Activated naive CD8-positive, alpha-beta T cell treated with anti-CD3 and anti-CD28 coated beads, Interleukin-2, amount 50 U/mL, for 24 hours (primary cell): ENCODE measurements around the gene PTX3.

Experiments
- ATAC-seq: fragments of 150-1000 bp; cut with Tn5 transposase; one replicate; pipeline ENCODE4 v1.10.0; 2021
- DNase-seq: peaks from one replicate; pipeline ENCODE4 v3.0.0; 2021
- H3K27ac Mint-ChIP-seq: one replicate; pipeline ENCODE4 v1.8.0; 2021; ENCODE audit warnings: mild to moderate bottlenecking, mixed read lengths
- H3K27me3 Mint-ChIP-seq: one replicate; pipeline ENCODE4 v1.8.0; 2021; ENCODE audit warnings: mixed read lengths
- H3K36me3 Mint-ChIP-seq: one replicate; pipeline ENCODE4 v1.8.0; 2021; ENCODE audit warnings: low read depth, mixed read lengths
- H3K4me1 Mint-ChIP-seq: one replicate; pipeline ENCODE4 v1.8.0; 2021; ENCODE audit warnings: mixed read lengths
- H3K4me3 Mint-ChIP-seq: one replicate; pipeline ENCODE4 v1.8.0; 2021; ENCODE audit warnings: mild to moderate bottlenecking, moderate library complexity, mixed read lengths
- H3K9me3 Mint-ChIP-seq: one replicate; pipeline ENCODE4 v1.8.0; 2021; ENCODE audit warnings: mixed read lengths

Gene PTX3

DNA sequence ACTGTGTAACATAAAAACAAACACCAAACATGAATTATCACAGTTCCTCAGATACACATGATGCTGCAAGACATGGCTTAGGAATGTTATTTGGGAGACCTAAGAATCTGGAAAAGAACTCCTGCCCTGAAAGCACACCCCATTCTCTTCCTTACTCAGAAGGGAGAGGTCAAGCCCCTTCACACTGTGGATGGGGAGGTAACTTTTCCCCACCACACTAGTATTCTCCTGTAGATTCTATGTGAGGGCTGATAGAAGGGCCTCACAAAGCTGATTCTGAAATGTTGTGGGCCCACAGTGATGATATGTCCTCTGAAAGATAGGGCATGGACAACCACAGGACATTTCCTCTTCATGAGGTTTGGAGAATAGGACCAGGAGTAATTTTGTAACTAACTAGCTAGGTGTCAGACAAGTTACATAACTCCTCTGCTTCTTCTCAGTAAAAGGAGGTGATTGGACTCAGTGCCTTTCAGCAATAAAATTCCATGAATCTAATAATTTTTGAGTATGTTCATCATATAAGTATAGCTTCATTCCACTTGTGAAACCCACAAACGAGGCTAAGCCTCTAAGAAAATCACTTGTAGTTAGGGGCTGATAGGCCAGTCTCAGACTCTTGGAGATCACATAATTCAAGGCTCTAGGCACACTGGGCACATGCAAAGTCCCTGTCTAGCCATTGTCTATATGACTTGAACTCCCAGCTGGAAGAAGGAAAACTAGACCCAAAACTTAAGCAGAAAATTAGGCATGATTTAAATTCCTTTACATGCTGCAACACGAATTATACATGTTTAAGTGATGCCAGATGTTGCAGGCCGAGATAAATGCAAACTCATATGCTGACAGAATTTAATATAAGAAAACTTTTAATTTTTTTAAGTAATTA lies 7.5 kb downstream of the PTX3 start:
- peaks cover 6% of the 10 kb centered on the region for H3K27me3 Mint-ChIP-seq
- H3K4me3 Mint-ChIP-seq: no peak overlapping the region
- DNase-seq (no peak), ATAC-seq (no peak)
- H3K4me1 Mint-ChIP-seq: no peaks in the 10 kb centered on the region
- no peak overlapping the region for H3K27ac Mint-ChIP-seq
- H3K36me3 Mint-ChIP-seq: no peaks in the 10 kb centered on the region
- H3K9me3 Mint-ChIP-seq: no peaks in the 10 kb centered on the region

DNA sequence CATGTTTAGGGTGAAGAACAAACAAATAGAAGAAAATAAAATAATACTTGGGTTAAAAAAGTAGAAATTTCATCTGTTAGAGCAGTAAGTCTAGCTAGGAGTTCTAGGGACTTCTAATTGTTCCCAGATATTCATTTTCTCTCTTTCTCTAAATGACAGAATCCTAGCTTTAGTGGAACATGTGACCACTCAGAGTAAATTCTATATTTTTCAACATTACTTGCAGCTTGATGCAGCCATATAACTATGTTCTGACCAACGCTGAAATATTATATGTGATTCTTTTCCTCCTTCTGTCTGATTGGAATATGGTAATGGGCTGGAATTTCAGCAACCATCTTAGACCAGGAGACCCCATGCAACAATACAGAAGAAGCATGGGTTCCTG lies 8.1 kb downstream of the PTX3 start:
- Mint-ChIP-seq H3K9me3 (no peaks in the 10 kb centered on the region), H3K36me3 (no peaks in the 10 kb centered on the region), H3K27ac (no peak overlapping the region), H3K4me1 (no peaks in the 10 kb centered on the region), H3K27me3 (no peaks in the 10 kb centered on the region), H3K4me3 (no peak overlapping the region)
- ATAC-seq (no peak), DNase-seq (no peak)

DNA sequence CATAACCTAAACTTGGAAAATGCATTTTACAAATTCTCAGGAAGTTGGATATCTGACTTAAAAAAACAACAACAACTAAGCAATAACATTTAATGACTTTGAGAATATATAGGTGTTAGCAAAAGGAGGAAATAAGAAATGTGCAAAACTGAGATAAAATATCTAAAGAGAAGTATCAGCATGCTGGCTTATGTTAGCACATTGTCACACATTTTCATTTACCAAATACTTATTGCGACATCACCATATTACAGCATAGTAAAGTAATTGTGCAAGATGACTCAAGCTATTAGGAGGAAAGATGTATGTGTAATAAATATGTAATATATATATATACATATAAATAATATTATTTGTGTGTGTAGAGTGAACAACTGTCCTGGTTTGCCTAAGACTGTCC lies 9.2 kb downstream of the PTX3 start:
- ATAC-seq: no peak
- no peak for DNase-seq
- no peaks in the 10 kb centered on the region for H3K27me3 Mint-ChIP-seq
- no peaks in the 10 kb centered on the region for H3K4me1 Mint-ChIP-seq
- no peaks in the 10 kb centered on the region for H3K9me3 Mint-ChIP-seq
- H3K4me3 Mint-ChIP-seq: no peak overlapping the region
- H3K27ac Mint-ChIP-seq: no peak overlapping the region
- H3K36me3 Mint-ChIP-seq: no peaks in the 10 kb centered on the region

DNA sequence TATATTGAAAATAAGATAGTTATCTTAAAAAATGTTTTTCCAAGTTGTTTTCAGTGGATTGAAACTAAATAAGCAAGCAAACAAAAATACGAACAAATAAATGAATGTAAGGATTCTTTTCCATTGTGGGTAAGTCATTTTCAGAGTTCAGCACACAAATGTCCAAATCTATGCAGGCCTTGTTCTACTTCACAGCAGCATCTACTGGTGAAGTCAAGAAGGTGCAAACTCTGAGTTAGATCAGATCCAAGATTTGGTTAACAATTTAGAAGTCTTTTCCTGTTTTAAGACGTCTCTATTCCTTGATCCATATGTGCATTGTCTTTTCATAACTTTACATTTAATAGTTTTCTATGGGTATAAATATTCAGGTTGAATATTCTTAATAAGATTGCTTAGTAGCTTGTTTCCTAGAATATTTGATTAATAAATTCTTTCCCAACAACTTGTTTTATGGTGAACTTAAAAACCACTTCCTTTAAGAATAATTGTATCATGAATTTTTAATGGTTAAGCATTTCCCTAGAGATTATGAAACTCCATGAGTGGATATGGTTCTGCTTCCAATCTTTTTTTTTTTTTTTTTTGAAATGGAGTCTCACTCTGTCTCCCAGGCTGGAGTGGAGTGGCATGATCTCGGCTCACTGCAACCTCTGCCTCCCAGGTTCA lies 10.5 kb downstream of the PTX3 start:
- DNase-seq (no peak), ATAC-seq (no peak)

DNA sequence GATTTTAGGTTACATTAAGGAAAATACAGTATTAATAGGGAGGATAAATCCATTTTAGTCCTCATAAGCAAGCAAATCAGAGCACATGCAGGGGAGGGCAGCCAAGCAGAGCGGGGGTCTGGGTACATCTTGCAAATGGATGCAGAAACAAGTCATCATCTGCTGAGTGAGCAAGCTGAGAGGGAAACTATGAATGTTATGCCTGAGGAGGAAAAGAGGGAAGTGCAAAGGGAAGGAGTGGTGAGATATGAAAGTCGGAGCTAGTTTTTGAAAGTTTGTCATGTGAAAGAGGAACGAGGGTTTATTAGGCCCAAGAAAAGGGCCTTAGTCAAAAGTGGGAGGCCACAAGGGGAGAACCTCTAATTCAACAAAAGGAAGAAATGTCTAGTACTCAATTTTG lies 15.4 kb downstream of the PTX3 start:
- Mint-ChIP-seq H3K9me3 (no peaks in the 10 kb centered on the region), H3K36me3 (no peaks in the 10 kb centered on the region), H3K27me3 (no peaks in the 10 kb centered on the region), H3K4me1 (no peaks in the 10 kb centered on the region), H3K27ac (no peak overlapping the region), H3K4me3 (no peak overlapping the region)
- ATAC-seq (no peak), DNase-seq (no peak)

More for the DNA sequence above, 10.5 kb downstream of the PTX3 start:
- H3K27me3 Mint-ChIP-seq: no peaks in the 10 kb centered on the region
- H3K36me3 Mint-ChIP-seq: no peaks in the 10 kb centered on the region
- H3K9me3 Mint-ChIP-seq: no peaks in the 10 kb centered on the region
- no peak overlapping the region for H3K27ac Mint-ChIP-seq
- H3K4me3 Mint-ChIP-seq: no peak overlapping the region
- H3K4me1 Mint-ChIP-seq: no peaks in the 10 kb centered on the region

DNA sequence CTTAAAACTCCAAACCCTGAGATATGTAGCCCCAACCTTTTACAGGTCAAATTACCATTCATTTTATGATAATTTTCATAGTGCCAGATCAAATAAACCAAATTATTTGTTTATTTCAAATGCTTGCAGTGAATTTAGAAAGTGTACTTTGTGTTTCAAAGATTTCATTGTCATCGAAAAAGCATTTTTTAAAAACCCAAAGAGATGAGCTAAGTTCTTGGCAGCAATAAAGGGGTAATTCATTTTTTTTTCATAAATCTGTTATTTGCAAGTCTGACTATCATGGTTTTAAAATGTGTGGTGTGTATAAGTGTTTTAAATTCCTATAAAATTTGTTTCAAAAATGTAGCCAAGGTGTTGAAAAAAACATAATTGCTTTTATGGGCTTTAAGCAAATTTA lies 17.2 kb downstream of the PTX3 start:
- Mint-ChIP-seq H3K4me1 (no peaks in the 10 kb centered on the region), H3K4me3 (no peak overlapping the region), H3K27me3 (no peaks in the 10 kb centered on the region), H3K27ac (no peak overlapping the region), H3K36me3 (no peaks in the 10 kb centered on the region), H3K9me3 (no peaks in the 10 kb centered on the region)
- DNase-seq: no peak
- no peak for ATAC-seq

DNA sequence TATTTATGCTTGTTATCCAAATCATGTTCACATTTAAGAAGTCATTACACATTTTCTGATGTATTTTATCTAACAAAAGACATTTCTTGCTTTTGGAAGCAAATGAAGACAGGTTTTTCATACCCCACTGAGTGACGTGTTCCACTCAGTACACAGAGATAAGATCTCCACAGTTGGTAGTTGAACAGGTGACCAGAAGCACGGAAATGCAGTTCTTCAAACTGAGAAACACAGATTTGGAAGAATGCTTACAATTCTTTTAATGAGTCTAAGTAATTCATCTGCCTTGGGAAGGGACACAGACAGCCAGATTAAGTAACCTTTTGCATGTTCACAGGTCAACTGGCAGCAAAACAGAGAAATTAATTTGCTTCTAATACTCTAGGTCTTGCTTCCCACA lies 23.1 kb downstream of the PTX3 start:
- Mint-ChIP-seq H3K4me1 (no peaks in the 10 kb centered on the region), H3K27ac (no peak overlapping the region)

DNA sequence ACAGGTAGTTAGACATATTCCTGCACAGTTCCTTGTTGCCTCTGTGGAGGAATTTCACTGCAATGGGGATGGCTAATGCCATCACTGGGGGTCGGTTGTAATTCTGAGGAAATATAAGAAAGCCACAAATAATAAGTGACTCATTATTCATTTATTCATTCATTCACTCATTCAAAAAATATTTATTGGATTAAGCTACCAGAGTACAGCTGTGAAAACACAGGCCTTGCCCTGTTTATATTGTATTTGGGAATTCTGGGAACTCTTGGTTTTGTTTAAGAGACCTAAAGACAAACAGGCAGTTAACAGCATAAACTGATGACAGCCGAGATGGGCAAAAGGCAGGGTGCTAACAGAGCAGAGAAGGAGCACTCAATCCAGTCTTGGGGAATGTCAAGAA lies 23.6 kb downstream of the PTX3 start:
- ATAC-seq (no peak), DNase-seq (no peak)
- H3K4me1 Mint-ChIP-seq: no peaks in the 10 kb centered on the region
- H3K36me3 Mint-ChIP-seq: no peaks in the 10 kb centered on the region
- peaks cover 4% of the 10 kb centered on the region for H3K27me3 Mint-ChIP-seq
- H3K27ac Mint-ChIP-seq: no peak overlapping the region
- no peak overlapping the region for H3K4me3 Mint-ChIP-seq
- no peaks in the 10 kb centered on the region for H3K9me3 Mint-ChIP-seq

More for the DNA sequence above, 23.1 kb downstream of the PTX3 start:
- no peaks in the 10 kb centered on the region for H3K9me3 Mint-ChIP-seq
- H3K4me3 Mint-ChIP-seq: no peak overlapping the region
- H3K36me3 Mint-ChIP-seq: no peaks in the 10 kb centered on the region
- H3K27me3 Mint-ChIP-seq: peaks cover 4% of the 10 kb centered on the region
- DNase-seq (no peak), ATAC-seq (no peak)

DNA sequence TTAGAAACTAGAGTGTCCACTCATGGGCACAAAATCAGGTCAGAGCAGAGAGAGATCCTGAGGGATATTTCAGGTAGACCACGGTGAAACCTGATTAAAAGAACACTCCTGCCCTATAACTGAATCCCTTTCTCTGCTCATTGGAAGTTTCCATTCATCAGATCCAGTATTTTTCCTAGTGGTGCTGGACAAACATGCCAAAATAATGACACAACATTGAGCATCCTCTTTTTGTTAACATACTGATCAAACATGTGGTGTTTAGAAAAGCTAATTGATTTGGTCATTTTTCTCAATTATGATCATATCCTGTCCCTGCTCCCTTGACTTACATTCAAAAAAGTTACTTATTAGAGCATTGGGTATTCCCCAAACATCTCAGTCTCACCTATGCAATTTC lies 27.2 kb downstream of the PTX3 start:
- ATAC-seq: no peak

DNA sequence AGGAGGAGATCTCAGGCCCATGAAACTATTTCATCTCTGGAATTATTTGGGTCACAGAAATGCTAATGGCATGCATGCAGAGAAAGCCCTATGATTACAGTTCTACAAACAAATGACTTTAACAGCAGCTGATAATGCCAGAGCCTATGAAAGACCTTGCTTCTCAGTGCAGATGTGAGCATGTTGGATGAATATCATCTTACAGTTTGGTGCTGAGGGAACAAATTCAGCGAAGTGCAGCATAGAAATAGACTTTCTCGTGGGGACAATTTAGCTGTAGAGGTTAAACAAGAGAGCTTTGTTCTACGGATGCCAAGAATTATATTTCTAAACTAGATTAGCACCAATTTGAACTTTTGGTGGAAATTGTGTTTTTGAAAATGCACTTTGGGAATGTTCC lies 27.7 kb downstream of the PTX3 start:
- peaks cover 6% of the 10 kb centered on the region for H3K27me3 Mint-ChIP-seq
- ATAC-seq: no peak
- H3K27ac Mint-ChIP-seq: no peak overlapping the region
- no peaks in the 10 kb centered on the region for H3K36me3 Mint-ChIP-seq
- DNase-seq: no peak
- H3K4me3 Mint-ChIP-seq: no peak overlapping the region
- H3K4me1 Mint-ChIP-seq: no peaks in the 10 kb centered on the region
- no peaks in the 10 kb centered on the region for H3K9me3 Mint-ChIP-seq

More for the DNA sequence above, 27.2 kb downstream of the PTX3 start:
- Mint-ChIP-seq H3K4me3 (no peak overlapping the region), H3K9me3 (no peaks in the 10 kb centered on the region), H3K36me3 (no peaks in the 10 kb centered on the region), H3K27me3 (peaks cover 6% of the 10 kb centered on the region), H3K27ac (no peak overlapping the region), H3K4me1 (no peaks in the 10 kb centered on the region)
- DNase-seq: no peak

DNA sequence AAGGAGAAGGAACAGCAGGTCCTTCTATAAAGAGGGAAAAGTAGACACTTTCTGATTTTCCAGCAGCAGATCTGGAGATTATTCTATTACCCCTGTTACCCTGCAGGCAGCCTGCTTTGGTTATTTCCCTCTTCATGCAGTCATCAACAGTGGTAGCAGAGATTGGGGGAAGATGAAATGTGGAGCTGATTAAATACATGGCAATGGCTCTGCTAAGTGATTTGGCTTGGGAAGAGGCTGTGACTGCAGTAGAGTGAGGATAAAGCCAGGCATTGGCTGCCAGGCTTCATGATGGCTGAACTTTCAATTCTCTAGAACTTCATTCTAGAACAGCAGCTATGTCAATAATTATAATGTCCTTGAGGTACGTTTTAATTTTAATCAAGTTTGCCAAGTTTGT lies 29.1 kb downstream of the PTX3 start:
- DNase-seq (no peak), ATAC-seq (no peak)
- Mint-ChIP-seq H3K4me3 (no peak overlapping the region), H3K36me3 (no peaks in the 10 kb centered on the region), H3K27ac (no peak overlapping the region), H3K4me1 (no peaks in the 10 kb centered on the region), H3K27me3 (peaks cover 6% of the 10 kb centered on the region), H3K9me3 (no peaks in the 10 kb centered on the region)

DNA sequence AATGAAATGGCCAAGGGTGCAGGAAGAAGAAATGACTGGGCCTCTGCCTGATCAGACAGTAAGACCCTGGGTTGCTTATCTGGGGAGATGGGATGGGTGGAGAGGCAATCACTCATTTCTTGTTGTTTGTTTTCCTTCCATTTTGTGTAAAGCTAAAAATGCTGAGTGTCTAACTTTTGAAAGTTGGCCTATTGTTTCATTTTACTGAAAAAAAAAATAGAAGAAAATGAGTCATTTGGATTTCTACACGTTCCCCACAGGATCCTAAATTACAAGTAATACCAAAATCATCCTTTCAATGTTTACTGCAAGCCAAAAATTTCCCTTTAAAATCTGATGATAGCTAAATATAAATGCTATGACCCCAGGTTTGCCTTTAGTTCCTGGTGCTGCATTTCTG lies 30.6 kb downstream of the PTX3 start:
- Mint-ChIP-seq H3K36me3 (no peaks in the 10 kb centered on the region), H3K9me3 (no peaks in the 10 kb centered on the region), H3K27ac (no peak overlapping the region), H3K4me3 (no peak overlapping the region), H3K27me3 (peaks cover 2% of the 10 kb centered on the region), H3K4me1 (no peaks in the 10 kb centered on the region)
- DNase-seq: no peak
- no peak for ATAC-seq

DNA sequence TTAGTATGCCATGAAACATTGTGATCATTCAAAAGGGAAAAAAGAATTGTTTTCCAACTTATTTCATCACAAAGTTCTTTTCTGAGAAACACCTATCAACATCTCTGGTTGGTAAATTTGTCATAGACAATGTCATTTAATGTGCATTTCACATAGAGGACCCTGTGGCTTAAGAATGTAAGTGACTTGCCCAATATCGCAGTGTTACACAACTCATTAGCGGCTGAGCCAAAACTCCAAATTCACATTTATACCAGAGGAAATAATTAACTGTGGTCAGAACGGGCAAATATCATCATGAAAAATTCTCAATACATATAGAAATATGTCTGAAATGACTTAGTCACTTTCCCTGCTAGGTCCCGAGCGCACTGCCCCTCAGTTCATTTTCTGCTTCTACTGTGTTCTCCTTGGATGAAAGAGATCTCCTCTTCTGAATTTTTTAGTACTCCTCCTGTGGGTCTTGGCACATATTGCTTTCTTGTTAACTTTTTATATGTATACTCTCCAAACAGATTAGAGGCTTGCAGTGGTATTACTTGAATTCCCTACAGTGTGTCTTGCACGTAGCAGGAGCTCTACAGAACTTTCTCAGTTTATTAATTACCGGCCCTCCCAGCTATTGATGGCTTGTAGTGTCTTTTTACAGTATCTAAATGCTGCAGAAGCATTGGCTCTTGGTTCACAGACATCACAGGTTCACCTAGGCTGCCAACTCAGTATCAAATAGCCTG lies 33.1 kb downstream of the PTX3 start:
- DNase-seq: no peak

DNA sequence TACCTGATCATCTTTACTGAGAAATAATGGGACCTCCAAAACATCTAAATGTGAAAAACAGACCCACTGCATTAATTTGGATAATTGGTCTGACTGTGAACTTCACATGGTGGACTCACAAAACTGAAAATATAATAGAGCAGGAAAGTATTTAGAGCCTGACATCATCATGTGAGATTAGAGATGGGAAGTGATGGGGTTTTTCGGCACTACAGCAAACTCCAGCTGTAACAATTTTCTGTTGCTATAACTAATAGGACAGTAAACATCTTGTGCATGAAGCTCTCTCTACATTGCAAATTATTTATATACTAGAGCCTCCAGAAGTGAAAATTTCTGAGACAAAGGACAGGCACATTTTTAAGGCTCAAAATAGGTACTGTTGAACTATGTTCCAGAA lies 34.4 kb downstream of the PTX3 start:
- no peaks in the 10 kb centered on the region for H3K4me1 Mint-ChIP-seq
- ATAC-seq (no peak), DNase-seq (no peak)
- H3K27ac Mint-ChIP-seq: no peak overlapping the region
- no peaks in the 10 kb centered on the region for H3K36me3 Mint-ChIP-seq
- H3K27me3 Mint-ChIP-seq: peaks cover 2% of the 10 kb centered on the region
- no peaks in the 10 kb centered on the region for H3K9me3 Mint-ChIP-seq
- H3K4me3 Mint-ChIP-seq: no peak overlapping the region

More for the DNA sequence above, 33.1 kb downstream of the PTX3 start:
- Mint-ChIP-seq H3K36me3 (no peaks in the 10 kb centered on the region), H3K27ac (no peak overlapping the region), H3K4me3 (no peak overlapping the region), H3K9me3 (no peaks in the 10 kb centered on the region), H3K4me1 (no peaks in the 10 kb centered on the region), H3K27me3 (peaks cover 2% of the 10 kb centered on the region)
- ATAC-seq: no peak

DNA sequence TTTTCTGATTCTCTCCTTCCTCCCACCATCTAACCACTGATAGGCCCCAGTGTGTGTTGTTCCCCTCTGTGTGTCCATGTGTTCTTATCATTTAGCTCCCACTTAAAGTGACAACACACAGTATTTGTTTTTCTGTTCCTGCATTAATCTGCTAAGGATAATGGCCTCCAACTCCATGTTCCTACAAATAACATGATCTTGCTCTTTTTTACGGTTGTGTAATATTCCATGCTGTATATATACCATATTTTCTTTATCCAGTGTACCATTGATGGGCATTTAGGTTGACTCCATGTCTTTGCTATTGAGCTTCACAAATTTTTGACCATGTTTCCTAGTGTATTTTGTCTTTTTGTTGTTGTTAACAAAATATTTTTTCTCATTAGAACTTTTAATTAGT lies 36.0 kb downstream of the PTX3 start:
- ATAC-seq: no peak
- Mint-ChIP-seq H3K4me1 (no peaks in the 10 kb centered on the region), H3K36me3 (no peaks in the 10 kb centered on the region), H3K9me3 (no peaks in the 10 kb centered on the region), H3K27ac (no peak overlapping the region), H3K4me3 (no peak overlapping the region), H3K27me3 (peaks cover 1% of the 10 kb centered on the region)
- DNase-seq: no peak
